Lower lobe of right lung (tissue), 2 donors: ENCODE data around the gene SORCS2. TPM values are rescaled to one million over a fixed set of nuclear protein-coding genes. Genes with fewer than 3 reads are reported as not detected.

Source experiments
- ATAC-seq, 2 donors: fragments of 200-7000 bp; cut with Tn5 transposase; one replicate each; pipeline ENCODE4 v1.9.1; 2020 to 2022; ENCODE audit warnings: mild to moderate bottlenecking in 2 of 2, moderate library complexity in 2 of 2
- DNase-seq: peaks from one replicate; pipeline ENCODE4 v3.0.0-alpha.2; 2020
- H3K27ac ChIP-seq: fragments of 200-600 bp; one replicate; pipeline ENCODE4 v1.8.0; 2022
- H3K27me3 ChIP-seq: fragments of 200-600 bp; one replicate; pipeline ENCODE4 v1.8.0; 2022; ENCODE audit warnings: low read depth
- H3K36me3 ChIP-seq: fragments of 200-600 bp; one replicate; pipeline ENCODE4 v1.8.0; 2022; ENCODE audit warnings: mild to moderate bottlenecking
- H3K4me1 ChIP-seq: fragments of 200-600 bp; one replicate; pipeline ENCODE4 v1.8.0; 2022
- H3K4me3 ChIP-seq: fragments of 200-600 bp; one replicate; pipeline ENCODE4 v1.8.0; 2022; ENCODE audit warnings: mild to moderate bottlenecking
- H3K9me3 ChIP-seq: fragments of 200-600 bp; one replicate; pipeline ENCODE4 v1.8.0; 2022
- CTCF ChIP-seq: fragments of 200-600 bp; IDR thresholded peaks from one replicate; pipeline ENCODE4 v1.8.0; 2022; ENCODE audit warnings: antibody characterized with exemption, mild to moderate bottlenecking
- intact Hi-C: fragments of 100-400 bp; cut with DNase I; formaldehyde crosslinking; loops from one replicate; pipeline ENCODE4 v1.11.0; 2022
- total RNA-seq: library from RNA; stranded (reverse); fragmentation: NEBNext Ultra II Directional; extraction: Animal tissue kit (Norgen Biotek cat#: 25700); gene quantifications from one replicate; pipeline ENCODE4 v1.2.1, GENCODE V29; 2021
- donor health status: DM: no; HTN: yes; CAD: no; lungs with severe emphysema.

SORCS2 gene
- total RNA-seq, 1 donor from 2014 or later: 5.8 TPM

DNA sequence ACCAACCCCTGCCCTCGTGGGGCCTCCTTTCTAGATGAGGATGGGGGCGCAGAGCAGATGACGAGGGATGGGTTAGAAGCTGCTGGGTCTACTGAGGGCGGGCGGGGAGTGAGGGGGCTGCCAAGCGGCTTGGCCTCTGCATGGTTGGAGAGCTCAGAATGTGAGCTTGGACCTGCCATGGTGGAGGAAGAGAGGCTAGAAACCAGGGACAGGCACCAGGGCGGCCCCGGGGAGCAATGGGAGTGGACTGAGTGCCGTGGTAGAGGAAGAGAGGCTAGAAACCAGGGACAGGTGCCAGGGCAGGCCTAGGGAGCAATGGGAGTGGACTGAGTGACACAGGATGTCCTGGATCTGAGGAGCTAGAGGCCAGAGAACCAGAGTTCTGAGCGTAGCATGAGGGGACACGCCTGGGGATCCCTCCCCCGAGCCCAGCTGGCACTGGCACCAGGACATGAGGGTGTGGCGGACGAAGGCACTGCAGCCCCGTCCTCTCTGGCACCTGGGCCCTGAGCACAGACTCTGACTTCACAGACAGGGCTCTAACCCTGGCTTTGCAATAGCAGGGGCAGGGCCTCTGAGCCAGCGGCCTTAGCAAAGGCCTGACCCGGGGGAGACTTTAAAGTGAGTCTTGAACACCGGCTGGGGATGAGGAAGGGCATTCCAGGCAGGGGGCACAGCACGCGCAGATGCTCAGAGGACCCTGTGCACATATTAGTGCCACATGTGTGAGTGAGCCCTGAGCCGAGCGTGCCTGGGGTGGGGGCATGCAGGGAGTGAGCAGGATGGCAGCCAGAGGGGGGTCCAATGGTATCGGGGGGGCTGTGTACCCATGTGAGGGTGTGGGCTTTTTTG is 456.4 kb downstream of the SORCS2 start:
- H3K36me3 ChIP-seq: no peaks in the 10 kb centered on the region
- peaks cover 3% of the 10 kb centered on the region for H3K27me3 ChIP-seq
- H3K9me3 ChIP-seq: no peaks in the 10 kb centered on the region
- H3K27ac ChIP-seq: no peak overlapping the region
- no peak for TF ChIP-seq CTCF
- no peak for ATAC-seq
- no peak overlapping the region for H3K4me3 ChIP-seq
- no peak for DNase-seq
- intact Hi-C loops: no loop called here
- peaks cover 29% of the 10 kb centered on the region for H3K4me1 ChIP-seq

DNA sequence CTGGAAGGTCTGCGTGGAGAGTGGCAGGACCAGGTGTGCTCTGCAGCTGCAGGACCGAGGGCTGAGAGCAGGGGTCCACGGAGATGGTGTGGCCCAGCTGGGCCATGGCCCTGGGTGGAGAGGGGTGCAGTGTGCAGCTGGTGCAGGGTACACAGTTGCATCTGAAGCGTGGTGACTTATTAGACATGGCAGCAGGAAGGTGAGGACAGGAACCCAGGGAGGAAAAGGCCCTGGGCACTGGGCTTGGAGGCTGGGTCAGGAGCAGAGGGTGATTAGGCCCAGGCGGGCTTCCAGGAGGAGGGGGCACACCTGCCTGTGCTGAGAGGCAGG is 457.0 kb downstream of the SORCS2 start:
- Histone ChIP-seq H3K27ac (peak overlapping the region; percentile 56), H3K27me3 (peaks cover 3% of the 10 kb centered on the region), H3K4me1 (peaks cover 29% of the 10 kb centered on the region), H3K36me3 (no peaks in the 10 kb centered on the region), H3K4me3 (no peak overlapping the region), H3K9me3 (no peaks in the 10 kb centered on the region)
- TF ChIP-seq CTCF: no peak
- peak; percentile 40 for DNase-seq
- ATAC-seq: no peak
- intact Hi-C loops: no loop called here

DNA sequence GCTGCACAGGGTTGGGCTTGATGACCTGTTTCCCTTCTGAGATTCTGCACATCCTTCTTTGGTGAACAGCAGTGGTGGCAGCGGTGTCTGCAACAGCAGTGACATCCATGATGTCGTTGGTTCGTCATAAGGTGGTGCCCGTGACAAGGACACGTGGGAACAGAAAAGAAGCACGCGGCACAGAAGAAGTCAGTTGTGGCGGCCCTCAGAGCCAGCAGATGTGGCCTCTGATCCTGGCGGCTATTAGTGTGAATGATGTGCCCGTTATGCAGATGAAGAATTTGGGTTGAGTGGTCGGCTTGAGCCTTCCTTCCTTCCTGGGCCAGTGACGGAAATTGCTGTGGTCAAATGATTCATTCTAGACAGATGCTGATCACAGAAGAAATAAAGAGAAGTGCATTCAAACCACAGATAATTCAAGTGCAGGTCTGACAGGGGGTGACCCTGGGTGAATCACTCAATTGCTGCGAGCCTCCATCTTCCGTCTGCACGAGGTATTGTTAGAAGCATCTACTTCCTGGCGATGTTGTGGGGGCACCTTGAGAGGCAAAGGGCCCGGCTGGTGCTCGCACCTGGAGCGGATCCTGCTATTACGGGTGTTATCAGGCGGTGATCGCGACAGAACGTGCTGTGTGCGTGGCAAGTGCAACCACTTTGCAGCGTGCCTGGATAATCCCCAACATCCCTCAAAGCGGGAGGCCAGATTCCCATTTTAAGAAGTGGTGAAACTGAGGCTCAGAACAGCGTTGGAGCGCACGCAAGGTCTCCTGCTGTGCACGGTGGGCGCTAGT is 457.6 kb downstream of the SORCS2 start:
- intact Hi-C loops: no loop called here
- DNase-seq (peak; percentile 53), ATAC-seq (peak; percentile 46 to 63)
- H3K4me1 ChIP-seq: peaks cover 29% of the 10 kb centered on the region
- no peak overlapping the region for H3K4me3 ChIP-seq
- peak overlapping the region; percentile 56 for H3K27ac ChIP-seq
- no peaks in the 10 kb centered on the region for H3K9me3 ChIP-seq
- TF ChIP-seq CTCF: no peak
- peaks cover 3% of the 10 kb centered on the region for H3K27me3 ChIP-seq
- H3K36me3 ChIP-seq: no peaks in the 10 kb centered on the region

DNA sequence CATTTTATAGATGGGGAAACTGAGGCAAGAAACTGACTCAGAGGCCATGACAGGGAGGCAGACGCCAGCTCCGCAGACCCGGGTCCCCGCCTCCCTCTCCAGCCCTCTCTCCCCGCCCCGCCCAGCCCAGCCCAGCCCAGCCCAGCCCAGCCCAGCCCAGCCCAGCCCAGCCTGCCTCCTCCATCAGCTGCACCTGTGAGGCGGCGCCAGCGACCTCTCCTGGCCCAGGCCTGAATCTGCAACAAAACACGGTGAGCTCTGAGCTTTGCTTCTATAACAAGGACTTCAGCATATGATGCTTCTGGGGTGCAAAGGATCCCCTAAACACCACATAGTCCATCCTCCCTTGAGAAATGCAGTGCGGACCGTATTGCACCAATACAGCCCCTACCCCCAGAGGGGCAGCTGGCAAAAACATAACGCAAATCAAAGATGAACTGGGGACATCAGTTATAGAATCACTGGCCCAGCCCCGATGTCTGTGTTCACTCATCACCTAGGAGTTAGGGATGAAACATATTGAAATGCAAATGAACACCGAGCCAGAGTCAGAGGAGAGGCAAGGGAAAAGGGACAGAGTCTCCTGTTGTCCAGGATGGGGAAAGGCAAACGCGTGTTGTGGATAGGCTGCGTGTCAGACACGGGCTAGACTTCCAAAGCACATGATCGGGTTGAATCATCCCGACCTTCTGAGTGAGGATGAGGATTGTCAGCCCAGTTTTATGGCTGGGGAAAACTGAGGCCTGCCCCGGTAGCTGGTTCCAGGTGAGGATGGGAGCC is 458.5 kb downstream of the SORCS2 start:
- no peaks in the 10 kb centered on the region for H3K9me3 ChIP-seq
- no peak overlapping the region for H3K4me3 ChIP-seq
- peaks cover 11% of the 10 kb centered on the region for H3K27me3 ChIP-seq
- no peak for TF ChIP-seq CTCF
- DNase-seq (peak; percentile 44), ATAC-seq (no peak)
- no peaks in the 10 kb centered on the region for H3K36me3 ChIP-seq
- H3K27ac ChIP-seq: peak overlapping the region; percentile 18
- intact Hi-C loops: no loop called here
- H3K4me1 ChIP-seq: peaks cover 29% of the 10 kb centered on the region

DNA sequence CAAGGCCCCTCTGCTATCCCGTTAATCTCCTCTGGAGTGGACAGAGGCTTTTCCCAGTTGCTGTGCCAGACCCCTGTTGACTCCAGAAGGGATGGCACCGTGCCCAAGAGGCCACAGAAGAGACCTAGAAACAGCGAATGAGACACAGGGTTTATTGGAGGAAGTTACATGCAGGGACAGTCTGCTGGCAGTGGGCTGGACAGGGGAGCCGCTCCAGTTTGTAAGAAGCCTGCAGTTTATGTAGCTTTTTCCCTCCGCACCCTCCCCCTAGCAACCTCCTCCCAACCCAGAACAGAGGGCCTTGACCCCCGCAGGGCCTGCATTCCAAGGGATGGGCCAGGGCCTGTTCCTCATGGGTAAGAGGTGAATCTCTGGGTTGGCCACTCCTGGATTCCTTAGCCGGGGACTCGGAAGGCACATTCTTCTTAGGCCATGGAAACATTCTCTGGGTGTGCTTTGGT is 459.2 kb downstream of the SORCS2 start:
- Histone ChIP-seq H3K36me3 (no peaks in the 10 kb centered on the region), H3K4me3 (no peak overlapping the region), H3K9me3 (no peaks in the 10 kb centered on the region), H3K27me3 (peaks cover 11% of the 10 kb centered on the region), H3K27ac (no peak overlapping the region), H3K4me1 (peaks cover 29% of the 10 kb centered on the region)
- DNase-seq: peak; percentile 49
- ATAC-seq: no peak
- intact Hi-C loops: no loop called here
- TF ChIP-seq CTCF: no peak
